Dendritic cell treated with granulocyte-macrophage colony-stimulating factor and Interleukin-4, amounts not matched to agents 40 ng/mL and 50 ng/mL, for 4 days (primary cell): Measurements from ENCODE around the gene SLC9A1.

Experiments
- H3K27ac Mint-ChIP-seq: one replicate; pipeline ENCODE4 v1.8.0; 2022; ENCODE audit warnings: mild to moderate bottlenecking, mixed read lengths
- H3K27me3 Mint-ChIP-seq: one replicate; pipeline ENCODE4 v1.8.0; 2022; ENCODE audit warnings: mild to moderate bottlenecking, mixed read lengths
- H3K36me3 Mint-ChIP-seq: one replicate; pipeline ENCODE4 v1.8.0; 2022; ENCODE audit warnings: low read depth, mixed read lengths
- H3K4me1 Mint-ChIP-seq: one replicate; pipeline ENCODE4 v1.8.0; 2022; ENCODE audit warnings: low read depth, mixed read lengths
- H3K4me3 Mint-ChIP-seq: one replicate; pipeline ENCODE4 v1.8.0; 2022; ENCODE audit warnings: mild to moderate bottlenecking, moderate library complexity, mixed read lengths
- H3K9me3 Mint-ChIP-seq: one replicate; pipeline ENCODE4 v1.8.0; 2022; ENCODE audit warnings: mixed read lengths
- intact Hi-C: fragments of 100-400 bp; cut with micrococcal nuclease; formaldehyde crosslinking; loops from one replicate; pipeline ENCODE4 v1.15.0; 2022

SLC9A1 gene

GRCh38 chr1:27161594-27161993 is 6.7 kb upstream of the SLC9A1 start:
- H3K4me3 Mint-ChIP-seq: no peak overlapping the region
- H3K27me3 Mint-ChIP-seq: no peaks in the 10 kb centered on the region
- peaks cover 13% of the 10 kb centered on the region for H3K4me1 Mint-ChIP-seq

GRCh38 chr1:27157194-27157593 is 2.3 kb upstream of the SLC9A1 start:
- Mint-ChIP-seq H3K9me3 (no peaks in the 10 kb centered on the region), H3K27ac (no peak overlapping the region), H3K27me3 (no peaks in the 10 kb centered on the region), H3K4me3 (no peak overlapping the region), H3K4me1 (peaks cover 36% of the 10 kb centered on the region), H3K36me3 (peaks cover 8% of the 10 kb centered on the region)
- intact Hi-C loops: no loop called here

More at GRCh38 chr1:27161594-27161993, 6.7 kb upstream of the SLC9A1 start:
- Mint-ChIP-seq H3K27ac (peak overlapping the region; percentile 18), H3K36me3 (no peaks in the 10 kb centered on the region), H3K9me3 (no peaks in the 10 kb centered on the region)
- intact Hi-C loops: no loop called here

DNA sequence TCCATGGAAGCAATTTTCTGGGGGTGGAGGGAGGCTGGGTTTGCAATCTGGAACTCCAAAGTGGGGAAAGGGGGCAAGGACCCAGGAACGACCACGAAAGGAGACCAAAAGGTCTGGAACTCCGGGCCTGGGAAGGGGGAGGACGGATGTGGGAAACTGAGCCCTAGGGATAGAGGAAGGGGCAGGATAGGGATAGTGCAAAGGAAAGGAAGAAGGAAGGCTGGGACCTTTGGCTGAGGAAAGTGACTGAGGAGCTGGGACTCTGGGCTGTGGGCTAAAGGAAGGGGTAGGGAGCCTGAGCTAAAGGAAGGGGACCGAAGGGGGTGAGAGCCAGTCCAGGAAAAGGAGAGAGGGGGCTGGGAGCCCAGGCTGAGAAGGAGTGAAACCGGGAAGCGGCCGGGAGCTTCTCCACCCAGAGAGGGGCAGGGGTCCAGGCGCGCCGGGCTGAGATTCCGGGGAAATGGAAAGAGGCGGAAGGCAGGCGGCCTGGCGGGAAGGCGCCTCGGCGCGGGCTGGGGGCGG is 395 bp downstream of the SLC9A1 start:
- Mint-ChIP-seq H3K4me3 (peak overlapping the region; percentile 91), H3K9me3 (no peaks in the 10 kb centered on the region), H3K36me3 (peaks cover 14% of the 10 kb centered on the region), H3K27me3 (no peaks in the 10 kb centered on the region), H3K4me1 (peaks cover 49% of the 10 kb centered on the region), H3K27ac (peak overlapping the region; percentile 90)
- intact Hi-C loops: loop anchor here (5.0 kb wide), 1 partner anchor 37 kb away; no protein-coding TSS in a partner anchor

- peaks cover 15% of the 10 kb centered on the region for H3K36me3 Mint-ChIP-seq
These were observed 982 bp downstream of the SLC9A1 start for GRCh38 chr1:27153927-27154358.

DNA sequence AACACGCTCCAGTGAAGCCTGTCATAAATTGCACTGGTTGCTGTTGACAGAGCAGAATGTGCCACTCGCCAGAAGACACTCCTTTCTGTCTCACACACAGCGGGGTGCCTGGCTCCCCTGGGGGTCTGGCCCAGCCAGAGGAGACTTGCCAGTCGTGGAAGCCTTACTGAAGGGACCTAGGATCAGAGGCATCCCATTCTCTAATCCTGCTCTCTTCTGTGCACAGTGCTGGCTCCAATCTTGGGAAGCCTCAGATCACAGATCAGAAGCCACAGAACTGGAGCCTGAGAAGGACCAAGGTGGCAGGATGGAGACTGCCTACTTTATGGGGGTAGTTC is 1.4 kb downstream of the SLC9A1 start:
- intact Hi-C loops: loop anchor here (5.0 kb wide), 1 partner anchor 36 kb away; no protein-coding TSS in a partner anchor
- H3K9me3 Mint-ChIP-seq: no peaks in the 10 kb centered on the region
- H3K4me1 Mint-ChIP-seq: peaks cover 59% of the 10 kb centered on the region
- H3K36me3 Mint-ChIP-seq: peaks cover 19% of the 10 kb centered on the region
- H3K27me3 Mint-ChIP-seq: no peaks in the 10 kb centered on the region
- H3K27ac Mint-ChIP-seq: peak overlapping the region; percentile 90
- H3K4me3 Mint-ChIP-seq: peak overlapping the region; percentile 91

More at GRCh38 chr1:27153927-27154358, 982 bp downstream of the SLC9A1 start:
- no peaks in the 10 kb centered on the region for H3K27me3 Mint-ChIP-seq
- intact Hi-C loops: loop anchor here (5.0 kb wide), 1 partner anchor 37 kb away; no protein-coding TSS in a partner anchor
- H3K4me1 Mint-ChIP-seq: peaks cover 54% of the 10 kb centered on the region
- H3K9me3 Mint-ChIP-seq: no peaks in the 10 kb centered on the region
- H3K4me3 Mint-ChIP-seq: peak overlapping the region; percentile 91
- peak overlapping the region; percentile 90 for H3K27ac Mint-ChIP-seq

- H3K36me3 Mint-ChIP-seq: peaks cover 24% of the 10 kb centered on the region
- peak overlapping the region; percentile 91 for H3K4me3 Mint-ChIP-seq
- H3K27me3 Mint-ChIP-seq: no peaks in the 10 kb centered on the region
- no peaks in the 10 kb centered on the region for H3K9me3 Mint-ChIP-seq
- intact Hi-C loops: loop anchor here (5.0 kb wide), 1 partner anchor 36 kb away; no protein-coding TSS in a partner anchor
- H3K27ac Mint-ChIP-seq: peak overlapping the region; percentile 90
- H3K4me1 Mint-ChIP-seq: peaks cover 64% of the 10 kb centered on the region
These were observed 1.9 kb downstream of the SLC9A1 start for GRCh38 chr1:27152829-27153548.

- peaks cover 24% of the 10 kb centered on the region for H3K36me3 Mint-ChIP-seq
- peak overlapping the region; percentile 90 for H3K27ac Mint-ChIP-seq
These were observed 2.7 kb downstream of the SLC9A1 start for GRCh38 chr1:27152004-27152828.

GRCh38 chr1:27150641-27151040 is 4.3 kb downstream of the SLC9A1 start:
- Mint-ChIP-seq H3K4me3 (no peak overlapping the region), H3K27me3 (no peaks in the 10 kb centered on the region), H3K4me1 (peaks cover 69% of the 10 kb centered on the region), H3K36me3 (peaks cover 32% of the 10 kb centered on the region), H3K9me3 (no peaks in the 10 kb centered on the region), H3K27ac (no peak overlapping the region)
- intact Hi-C loops: loop anchor here (5.0 kb wide), 1 partner anchor 33 kb away; no protein-coding TSS in a partner anchor

More at GRCh38 chr1:27152004-27152828, 2.7 kb downstream of the SLC9A1 start:
- peaks cover 64% of the 10 kb centered on the region for H3K4me1 Mint-ChIP-seq
- no peaks in the 10 kb centered on the region for H3K27me3 Mint-ChIP-seq
- no peaks in the 10 kb centered on the region for H3K9me3 Mint-ChIP-seq
- peak overlapping the region; percentile 91 for H3K4me3 Mint-ChIP-seq
- intact Hi-C loops: loop anchor here (5.0 kb wide), 1 partner anchor 35 kb away; no protein-coding TSS in a partner anchor

DNA sequence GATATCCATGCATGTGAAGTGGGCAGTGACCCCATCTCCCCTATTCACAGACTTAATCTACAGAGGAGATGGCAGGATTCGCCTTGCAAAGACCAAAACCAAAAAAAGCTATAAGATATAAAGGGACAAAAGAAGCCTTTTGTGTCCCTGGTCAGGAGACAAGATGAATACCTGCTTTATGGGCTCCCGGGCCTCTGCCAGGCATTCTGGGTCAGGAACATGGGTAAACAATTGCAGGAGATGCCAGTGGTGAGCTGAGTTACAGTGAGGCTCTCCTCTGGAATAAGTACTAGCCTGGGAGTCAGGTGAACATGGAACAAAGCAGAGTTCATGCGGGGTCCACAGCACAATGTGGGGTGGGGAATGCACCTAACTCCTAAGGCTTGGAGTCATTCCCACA is 4.7 kb downstream of the SLC9A1 start:
- Mint-ChIP-seq H3K4me3 (no peak overlapping the region), H3K9me3 (no peaks in the 10 kb centered on the region), H3K27ac (no peak overlapping the region), H3K27me3 (no peaks in the 10 kb centered on the region), H3K36me3 (peaks cover 37% of the 10 kb centered on the region), H3K4me1 (peaks cover 69% of the 10 kb centered on the region)
- intact Hi-C loops: loop anchor here (5.0 kb wide), 1 partner anchor 33 kb away; no protein-coding TSS in a partner anchor

DNA sequence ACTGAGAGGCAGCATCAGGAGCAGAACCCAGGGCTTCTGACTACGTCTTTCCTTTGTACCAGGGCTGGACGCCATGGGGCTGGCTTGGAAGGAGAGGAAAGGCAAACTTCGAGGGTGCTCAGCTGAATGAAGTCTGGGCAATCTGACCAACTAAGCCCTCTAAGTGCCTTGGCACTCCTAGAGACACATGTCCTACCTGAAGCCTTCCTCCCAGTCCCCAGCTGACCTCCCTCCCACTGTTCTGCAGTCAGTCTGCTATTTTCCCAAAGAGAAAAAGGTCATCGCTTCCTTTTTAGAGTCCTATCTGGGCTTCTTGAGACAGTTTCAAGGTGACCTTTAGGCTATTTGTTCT is 5.2 kb downstream of the SLC9A1 start:
- H3K4me3 Mint-ChIP-seq: no peak overlapping the region
- peaks cover 69% of the 10 kb centered on the region for H3K4me1 Mint-ChIP-seq
- H3K27me3 Mint-ChIP-seq: no peaks in the 10 kb centered on the region
- no peak overlapping the region for H3K27ac Mint-ChIP-seq
- H3K36me3 Mint-ChIP-seq: peaks cover 40% of the 10 kb centered on the region
- H3K9me3 Mint-ChIP-seq: no peaks in the 10 kb centered on the region
- intact Hi-C loops: loop anchor here (5.0 kb wide), 1 partner anchor 32 kb away; no protein-coding TSS in a partner anchor

GRCh38 chr1:27149084-27149761 is 5.7 kb downstream of the SLC9A1 start:
- Mint-ChIP-seq H3K27ac (no peak overlapping the region), H3K36me3 (peaks cover 35% of the 10 kb centered on the region)
- intact Hi-C loops: no loop called here

GRCh38 chr1:27148591-27148990 is 6.3 kb downstream of the SLC9A1 start:
- Mint-ChIP-seq H3K27ac (no peak overlapping the region), H3K9me3 (no peaks in the 10 kb centered on the region), H3K4me3 (no peak overlapping the region), H3K4me1 (peaks cover 59% of the 10 kb centered on the region), H3K27me3 (no peaks in the 10 kb centered on the region), H3K36me3 (peaks cover 33% of the 10 kb centered on the region)
- intact Hi-C loops: no loop called here

More at GRCh38 chr1:27149084-27149761, 5.7 kb downstream of the SLC9A1 start:
- no peak overlapping the region for H3K4me3 Mint-ChIP-seq
- no peaks in the 10 kb centered on the region for H3K9me3 Mint-ChIP-seq
- peaks cover 65% of the 10 kb centered on the region for H3K4me1 Mint-ChIP-seq
- no peaks in the 10 kb centered on the region for H3K27me3 Mint-ChIP-seq

DNA sequence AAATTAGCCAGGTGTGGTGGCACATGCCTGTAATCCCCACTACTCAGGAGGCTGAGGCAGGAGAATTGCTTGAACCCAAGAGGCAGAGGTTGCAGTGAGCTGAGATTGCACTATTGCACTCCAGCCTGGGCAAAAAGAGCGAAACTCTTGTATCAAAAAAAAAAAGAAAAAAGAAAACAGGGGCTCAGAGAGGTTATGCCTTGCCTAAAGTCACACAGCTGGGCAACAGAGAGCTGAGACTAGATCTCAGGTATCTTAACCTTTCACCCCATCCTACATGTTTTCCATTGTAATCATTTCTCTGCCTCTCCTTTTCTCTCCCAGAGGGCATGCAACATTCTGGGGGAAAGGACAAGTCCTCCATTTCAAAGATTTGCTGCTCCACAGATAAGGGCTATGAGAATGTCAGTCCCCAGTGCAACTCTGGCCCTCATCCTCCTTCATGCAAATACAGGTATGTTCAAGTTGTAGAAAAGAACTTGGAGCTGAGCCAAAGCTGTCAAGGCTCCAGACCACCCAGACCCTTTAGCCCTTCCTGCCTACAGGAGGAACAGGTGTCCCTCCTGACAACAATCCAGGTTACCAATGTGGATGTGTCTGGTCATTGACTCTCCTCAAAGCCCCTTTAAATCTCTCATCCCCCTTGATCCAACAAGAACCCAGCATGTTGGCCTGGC is 6.9 kb downstream of the SLC9A1 start:
- intact Hi-C loops: no loop called here
- peaks cover 38% of the 10 kb centered on the region for H3K36me3 Mint-ChIP-seq
- H3K4me1 Mint-ChIP-seq: peaks cover 59% of the 10 kb centered on the region
- no peak overlapping the region for H3K4me3 Mint-ChIP-seq
- H3K9me3 Mint-ChIP-seq: no peaks in the 10 kb centered on the region
- H3K27me3 Mint-ChIP-seq: no peaks in the 10 kb centered on the region
- no peak overlapping the region for H3K27ac Mint-ChIP-seq
